Hypothalamus (tissue), 51 donors: Measurements from ENCODE around the gene INPP4A.
A peak's percentile ranks its signal among the peaks of the same experiment; 100 is the strongest.

Experiments
- DNase-seq, 51 donors: peaks; one replicate each; lab custom pipeline; 2025; lab: John Stamatoyannopoulos, UW

Gene INPP4A

GRCh38 chr2:98605076-98605475 lies 160.4 kb downstream of the INPP4A start:
- DNase-seq: no peak

- no peak for DNase-seq
These were observed 161.8 kb downstream of the INPP4A start for GRCh38 chr2:98606431-98606830.

GRCh38 chr2:98607104-98607503 lies 162.4 kb downstream of the INPP4A start:
- no peak for DNase-seq

- DNase-seq: no peak
These were observed 163.1 kb downstream of the INPP4A start for GRCh38 chr2:98607741-98608115.

GRCh38 chr2:98608116-98608961 lies 163.7 kb downstream of the INPP4A start, which contains the start of the genes COA5 and UNC50:
TSS of gene COA5 (minus strand) at chr2:98608512. CDS start at chr2:98608405, 107 bp downstream.
TSS of gene UNC50 (plus strand) at chr2:98608589. CDS start at chr2:98609760, 1,171 bp downstream.
- peak; percentile 30 to 90 (median 78) for DNase-seq

GRCh38 chr2:98608962-98609604 lies 164.4 kb downstream of the INPP4A start:
- DNase-seq: peak in 6 of 51 donors; percentile 35 to 50 (median 44)

- DNase-seq: no peak
These were observed 169.5 kb downstream of the INPP4A start for GRCh38 chr2:98614024-98614739.

- DNase-seq: no peak
These were observed 170.8 kb downstream of the INPP4A start for GRCh38 chr2:98615481-98615880.

- no peak for DNase-seq
These were observed 172.5 kb downstream of the INPP4A start for GRCh38 chr2:98617149-98617548.

GRCh38 chr2:98623657-98624056 lies 179.0 kb downstream of the INPP4A start:
- DNase-seq: peak in 5 of 51 donors; percentile 2 to 9 (median 6)

- DNase-seq: no peak
These were observed 187.7 kb downstream of the INPP4A start for GRCh38 chr2:98632351-98632750.

- no peak for DNase-seq
These were observed 189.9 kb downstream of the INPP4A start for GRCh38 chr2:98634406-98635092.

GRCh38 chr2:98637401-98638147 lies 192.9 kb downstream of the INPP4A start:
- no peak for DNase-seq

GRCh38 chr2:98643496-98644100 lies 198.9 kb downstream of the INPP4A start:
- no peak for DNase-seq
